ENCODE measurements around the gene PKNOX2. TPM values are rescaled to one million over a fixed set of nuclear protein-coding genes. Genes with fewer than 3 reads are reported as not detected.

The PKNOX2 gene
- total and polyA plus RNA-seq, 4 donors: 0.14 to 0.29 (median 0.24) TPM

DNA sequence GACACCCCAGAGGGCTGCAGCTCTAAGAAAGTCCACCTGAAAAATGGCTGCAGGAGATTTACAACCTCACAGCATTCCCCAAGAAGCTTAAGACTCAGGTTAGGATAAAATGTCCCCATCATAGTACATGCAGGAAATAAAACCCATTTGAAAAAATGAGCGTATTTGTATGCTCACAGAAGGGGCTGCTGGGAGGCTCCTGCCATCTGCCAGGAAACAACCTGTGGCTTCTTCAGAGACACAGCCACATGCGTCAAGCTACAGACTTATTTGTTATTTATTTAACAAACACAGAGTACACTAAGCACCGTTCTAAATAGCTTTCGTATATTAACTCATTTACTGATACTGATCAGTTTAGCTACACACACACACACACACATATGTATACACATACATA is 258.1 kb downstream of the PKNOX2 start:
- Histone ChIP-seq H3K36me3 (ENCODE audit: control insufficient read depth in 4 of 4, insufficient read depth in 3 of 4, low read depth in 1 of 4, low read length in 3 of 4) (no peaks in the 10 kb centered on the region), H3K9me3 (ENCODE audit: control insufficient read depth in 4 of 4, low read length in 3 of 4) (no peaks in the 10 kb centered on the region), H3K27me3 (ENCODE audit: control insufficient read depth in 4 of 4, insufficient read depth in 4 of 4, low read length in 3 of 4) (no peaks in the 10 kb centered on the region), H3K4me1 (ENCODE audit: control insufficient read depth in 4 of 4, insufficient read depth in 4 of 4, low read length in 3 of 4) (no peaks in the 10 kb centered on the region), H3K4me3 (ENCODE audit: low read depth in 1 of 3, low read length in 3 of 3) (no peak overlapping the region), H3K9ac (ENCODE audit: low read depth in 1 of 2, low read length in 2 of 2) (no peak overlapping the region), H3K27ac (ENCODE audit: low read depth in 1 of 2, low read length in 2 of 2) (no peak overlapping the region)
- TF ChIP-seq FOXA1 (IDR thresholded peaks at IDR 0.05) (no peak), HNF4G (IDR thresholded peaks at IDR 0.05) (no peak), HNF4A (conservative IDR thresholded peaks at IDR 0.05) (no peak), RXRA (IDR thresholded peaks at IDR 0.05) (no peak), GABPA (IDR thresholded peaks at IDR 0.05 in 1 of 2, conservative IDR thresholded peaks at IDR 0.05 in 1 of 2) (no peak), FOXA2 (IDR thresholded peaks at IDR 0.05) (no peak), TAF1 (conservative IDR thresholded peaks at IDR 0.05) (no peak), YY1 (IDR thresholded peaks at IDR 0.05) (no peak)
- TF ChIP-seq, protein P1, sequence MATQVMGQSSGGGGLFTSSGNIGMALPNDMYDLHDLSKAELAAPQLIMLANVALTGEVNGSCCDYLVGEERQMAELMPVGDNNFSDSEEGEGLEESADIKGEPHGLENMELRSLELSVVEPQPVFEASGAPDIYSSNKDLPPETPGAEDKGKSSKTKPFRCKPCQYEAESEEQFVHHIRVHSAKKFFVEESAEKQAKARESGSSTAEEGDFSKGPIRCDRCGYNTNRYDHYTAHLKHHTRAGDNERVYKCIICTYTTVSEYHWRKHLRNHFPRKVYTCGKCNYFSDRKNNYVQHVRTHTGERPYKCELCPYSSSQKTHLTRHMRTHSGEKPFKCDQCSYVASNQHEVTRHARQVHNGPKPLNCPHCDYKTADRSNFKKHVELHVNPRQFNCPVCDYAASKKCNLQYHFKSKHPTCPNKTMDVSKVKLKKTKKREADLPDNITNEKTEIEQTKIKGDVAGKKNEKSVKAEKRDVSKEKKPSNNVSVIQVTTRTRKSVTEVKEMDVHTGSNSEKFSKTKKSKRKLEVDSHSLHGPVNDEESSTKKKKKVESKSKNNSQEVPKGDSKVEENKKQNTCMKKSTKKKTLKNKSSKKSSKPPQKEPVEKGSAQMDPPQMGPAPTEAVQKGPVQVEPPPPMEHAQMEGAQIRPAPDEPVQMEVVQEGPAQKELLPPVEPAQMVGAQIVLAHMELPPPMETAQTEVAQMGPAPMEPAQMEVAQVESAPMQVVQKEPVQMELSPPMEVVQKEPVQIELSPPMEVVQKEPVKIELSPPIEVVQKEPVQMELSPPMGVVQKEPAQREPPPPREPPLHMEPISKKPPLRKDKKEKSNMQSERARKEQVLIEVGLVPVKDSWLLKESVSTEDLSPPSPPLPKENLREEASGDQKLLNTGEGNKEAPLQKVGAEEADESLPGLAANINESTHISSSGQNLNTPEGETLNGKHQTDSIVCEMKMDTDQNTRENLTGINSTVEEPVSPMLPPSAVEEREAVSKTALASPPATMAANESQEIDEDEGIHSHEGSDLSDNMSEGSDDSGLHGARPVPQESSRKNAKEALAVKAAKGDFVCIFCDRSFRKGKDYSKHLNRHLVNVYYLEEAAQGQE (IDR thresholded peaks at IDR 0.05): no peak
- TF ChIP-seq, protein P2, sequence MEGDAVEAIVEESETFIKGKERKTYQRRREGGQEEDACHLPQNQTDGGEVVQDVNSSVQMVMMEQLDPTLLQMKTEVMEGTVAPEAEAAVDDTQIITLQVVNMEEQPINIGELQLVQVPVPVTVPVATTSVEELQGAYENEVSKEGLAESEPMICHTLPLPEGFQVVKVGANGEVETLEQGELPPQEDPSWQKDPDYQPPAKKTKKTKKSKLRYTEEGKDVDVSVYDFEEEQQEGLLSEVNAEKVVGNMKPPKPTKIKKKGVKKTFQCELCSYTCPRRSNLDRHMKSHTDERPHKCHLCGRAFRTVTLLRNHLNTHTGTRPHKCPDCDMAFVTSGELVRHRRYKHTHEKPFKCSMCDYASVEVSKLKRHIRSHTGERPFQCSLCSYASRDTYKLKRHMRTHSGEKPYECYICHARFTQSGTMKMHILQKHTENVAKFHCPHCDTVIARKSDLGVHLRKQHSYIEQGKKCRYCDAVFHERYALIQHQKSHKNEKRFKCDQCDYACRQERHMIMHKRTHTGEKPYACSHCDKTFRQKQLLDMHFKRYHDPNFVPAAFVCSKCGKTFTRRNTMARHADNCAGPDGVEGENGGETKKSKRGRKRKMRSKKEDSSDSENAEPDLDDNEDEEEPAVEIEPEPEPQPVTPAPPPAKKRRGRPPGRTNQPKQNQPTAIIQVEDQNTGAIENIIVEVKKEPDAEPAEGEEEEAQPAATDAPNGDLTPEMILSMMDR (IDR thresholded peaks at IDR 0.05; ENCODE audit: low read depth, low read length, missing input control): no peak
- TF ChIP-seq, protein P3, sequence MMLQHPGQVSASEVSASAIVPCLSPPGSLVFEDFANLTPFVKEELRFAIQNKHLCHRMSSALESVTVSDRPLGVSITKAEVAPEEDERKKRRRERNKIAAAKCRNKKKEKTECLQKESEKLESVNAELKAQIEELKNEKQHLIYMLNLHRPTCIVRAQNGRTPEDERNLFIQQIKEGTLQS (IDR thresholded peaks at IDR 0.05): no peak
- TF ChIP-seq, protein P4, sequence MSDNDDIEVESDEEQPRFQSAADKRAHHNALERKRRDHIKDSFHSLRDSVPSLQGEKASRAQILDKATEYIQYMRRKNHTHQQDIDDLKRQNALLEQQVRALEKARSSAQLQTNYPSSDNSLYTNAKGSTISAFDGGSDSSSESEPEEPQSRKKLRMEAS (IDR thresholded peaks at IDR 0.05): no peak
- no peak for DNase-seq (ENCODE audit: low spot score)
- 71% methylated on average over 4 of the region's 4 CpGs for WGBS

DNA sequence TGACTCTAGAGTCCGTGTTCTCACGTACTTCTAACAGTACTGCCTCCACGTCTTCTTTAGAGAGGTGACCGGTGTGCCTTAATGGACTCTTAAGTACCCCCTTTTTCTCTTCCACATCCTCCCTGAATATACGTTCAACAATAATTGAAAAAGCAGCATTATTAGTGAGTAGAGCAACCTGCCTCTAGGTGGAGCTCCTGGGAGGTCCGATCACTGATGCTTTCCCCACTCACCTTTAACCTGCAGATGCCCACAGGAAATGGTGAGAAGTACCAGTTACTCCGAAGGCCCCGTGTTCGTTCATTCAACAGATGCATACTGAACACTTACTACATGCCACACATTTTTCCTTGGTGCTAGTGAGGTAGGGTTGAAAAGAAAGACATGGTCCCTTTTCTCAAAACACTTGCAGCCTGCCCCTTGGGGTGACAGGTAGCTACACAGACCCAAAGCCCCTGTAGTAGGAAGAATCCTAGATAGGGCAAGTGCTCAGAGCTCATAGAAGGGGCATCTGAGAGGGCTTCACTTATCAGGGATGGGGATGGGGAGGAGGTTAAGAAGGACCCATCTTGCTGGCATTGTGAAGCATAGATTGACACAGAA is 258.8 kb downstream of the PKNOX2 start:
- Histone ChIP-seq H3K9me3 (ENCODE audit: control insufficient read depth in 4 of 4, low read length in 3 of 4) (no peaks in the 10 kb centered on the region), H3K9ac (ENCODE audit: low read depth in 1 of 2, low read length in 2 of 2) (no peak overlapping the region), H3K27me3 (ENCODE audit: control insufficient read depth in 4 of 4, insufficient read depth in 4 of 4, low read length in 3 of 4) (no peaks in the 10 kb centered on the region), H3K36me3 (ENCODE audit: control insufficient read depth in 4 of 4, insufficient read depth in 3 of 4, low read depth in 1 of 4, low read length in 3 of 4) (no peaks in the 10 kb centered on the region), H3K27ac (ENCODE audit: low read depth in 1 of 2, low read length in 2 of 2) (no peak overlapping the region), H3K4me1 (ENCODE audit: control insufficient read depth in 4 of 4, insufficient read depth in 4 of 4, low read length in 3 of 4) (no peaks in the 10 kb centered on the region), H3K4me3 (ENCODE audit: low read depth in 1 of 3, low read length in 3 of 3) (no peak overlapping the region)
- DNase-seq (ENCODE audit: low spot score): no peak
- WGBS: 23% methylated on average over 9 of the region's 9 CpGs
- peak; percentile 68 to 72 for TF ChIP-seq RAD21 (IDR thresholded peaks at IDR 0.05)
- TF ChIP-seq HNF4A (conservative IDR thresholded peaks at IDR 0.05): no peak
- TF ChIP-seq, protein P2 (IDR thresholded peaks at IDR 0.05; ENCODE audit: low read depth, low read length, missing input control): peak; percentile 47
